Mesothelial cell of epicardium (in vitro differentiated cells): Measurements from ENCODE around the gene GRIA1. TPM values are rescaled to one million over a fixed set of nuclear protein-coding genes. Genes with fewer than 3 reads are reported as not detected.

Experiments
- DNase-seq, 2 experiments: peaks; one replicate each; pipeline ENCODE4 v3.0.0; 2021; ENCODE audit warnings: low spot score in 2 of 2; ENCODE audit not compliant: unreplicated experiment in 2 of 2
- H3K27ac Mint-ChIP-seq: 2 replicates; pipeline ENCODE4 v1.8.0; 2021; ENCODE audit warnings: mixed read lengths
- H3K27me3 Mint-ChIP-seq: 2 replicates; pipeline ENCODE4 v1.8.0; 2021; ENCODE audit warnings: low read depth, mixed read lengths
- H3K36me3 Mint-ChIP-seq: 2 replicates; pipeline ENCODE4 v1.8.0; 2021; ENCODE audit warnings: mixed read lengths
- H3K4me1 Mint-ChIP-seq: 2 replicates; pipeline ENCODE4 v1.8.0; 2021; ENCODE audit warnings: mixed read lengths
- H3K4me3 Mint-ChIP-seq: 2 replicates; pipeline ENCODE4 v1.8.0; 2021; ENCODE audit warnings: mild to moderate bottlenecking, moderate library complexity, mixed read lengths
- H3K9me3 Mint-ChIP-seq: 2 replicates; pipeline ENCODE4 v1.8.0; 2021; ENCODE audit warnings: mixed read lengths
- total RNA-seq: library from RNA; stranded (reverse); gene quantifications from 3 replicates; pipeline ENCODE4 v1.2.1, GENCODE V29; 2021
- TF ChIP-seq, protein P1 (sequence below): fragments of 200-600 bp; sonication (generic); IDR thresholded peaks from one replicate; pipeline ENCODE4 v1.5.0; 2021; ENCODE audit warnings: antibody characterized with exemption; ENCODE audit not compliant: unreplicated experiment

GRIA1 gene
- total RNA-seq, 1 donor from 2014 or later, result 1.3 TPM

DNA sequence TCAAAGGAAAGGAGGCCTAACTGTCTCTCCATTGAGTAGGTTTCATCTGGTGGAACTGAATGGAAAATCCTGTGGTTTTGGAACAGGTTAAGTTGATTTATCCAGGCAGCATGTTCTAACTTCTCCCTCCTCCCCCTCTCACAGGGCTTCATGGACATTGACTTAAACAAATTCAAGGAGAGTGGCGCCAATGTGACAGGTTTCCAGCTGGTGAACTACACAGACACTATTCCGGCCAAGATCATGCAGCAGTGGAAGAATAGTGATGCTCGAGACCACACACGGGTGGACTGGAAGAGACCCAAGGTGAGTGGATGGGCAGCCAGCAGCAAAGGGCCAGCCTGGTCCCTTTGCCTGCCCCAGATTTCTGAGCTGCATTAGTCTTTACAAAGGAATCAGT is 183.9 kb downstream of the GRIA1 start:
- Mint-ChIP-seq H3K4me3 (no peak overlapping the region), H3K27me3 (no peaks in the 10 kb centered on the region), H3K4me1 (peaks cover 24% of the 10 kb centered on the region), H3K36me3 (no peaks in the 10 kb centered on the region), H3K27ac (no peak overlapping the region), H3K9me3 (peaks cover 9% of the 10 kb centered on the region)
- TF ChIP-seq, protein P1, sequence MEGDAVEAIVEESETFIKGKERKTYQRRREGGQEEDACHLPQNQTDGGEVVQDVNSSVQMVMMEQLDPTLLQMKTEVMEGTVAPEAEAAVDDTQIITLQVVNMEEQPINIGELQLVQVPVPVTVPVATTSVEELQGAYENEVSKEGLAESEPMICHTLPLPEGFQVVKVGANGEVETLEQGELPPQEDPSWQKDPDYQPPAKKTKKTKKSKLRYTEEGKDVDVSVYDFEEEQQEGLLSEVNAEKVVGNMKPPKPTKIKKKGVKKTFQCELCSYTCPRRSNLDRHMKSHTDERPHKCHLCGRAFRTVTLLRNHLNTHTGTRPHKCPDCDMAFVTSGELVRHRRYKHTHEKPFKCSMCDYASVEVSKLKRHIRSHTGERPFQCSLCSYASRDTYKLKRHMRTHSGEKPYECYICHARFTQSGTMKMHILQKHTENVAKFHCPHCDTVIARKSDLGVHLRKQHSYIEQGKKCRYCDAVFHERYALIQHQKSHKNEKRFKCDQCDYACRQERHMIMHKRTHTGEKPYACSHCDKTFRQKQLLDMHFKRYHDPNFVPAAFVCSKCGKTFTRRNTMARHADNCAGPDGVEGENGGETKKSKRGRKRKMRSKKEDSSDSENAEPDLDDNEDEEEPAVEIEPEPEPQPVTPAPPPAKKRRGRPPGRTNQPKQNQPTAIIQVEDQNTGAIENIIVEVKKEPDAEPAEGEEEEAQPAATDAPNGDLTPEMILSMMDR, result no peak
- no peak for DNase-seq

DNA sequence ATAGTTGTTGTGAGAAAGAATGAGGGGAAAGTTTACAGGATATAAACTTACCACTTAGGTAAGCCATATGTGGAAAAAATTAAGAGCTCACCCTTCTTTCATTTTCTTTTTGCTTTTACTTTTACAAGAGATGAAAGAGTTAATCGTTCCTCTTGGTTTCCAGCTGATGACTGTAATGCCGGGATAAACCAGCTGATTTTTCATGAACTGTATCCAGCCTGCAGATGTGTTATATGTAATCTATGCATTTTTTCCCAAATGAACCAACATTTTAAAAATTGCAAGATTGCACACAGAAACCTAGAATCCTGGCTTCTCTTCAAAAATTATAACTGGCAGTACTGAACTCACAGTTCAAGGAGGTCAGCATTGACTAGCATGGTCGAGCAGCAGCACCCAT is 185.9 kb downstream of the GRIA1 start:
- Mint-ChIP-seq H3K4me1 (peaks cover 11% of the 10 kb centered on the region), H3K4me3 (no peak overlapping the region), H3K27me3 (no peaks in the 10 kb centered on the region), H3K36me3 (no peaks in the 10 kb centered on the region), H3K9me3 (peaks cover 13% of the 10 kb centered on the region), H3K27ac (no peak overlapping the region)
- DNase-seq, result no peak
- TF ChIP-seq, protein P1, result no peak

DNA sequence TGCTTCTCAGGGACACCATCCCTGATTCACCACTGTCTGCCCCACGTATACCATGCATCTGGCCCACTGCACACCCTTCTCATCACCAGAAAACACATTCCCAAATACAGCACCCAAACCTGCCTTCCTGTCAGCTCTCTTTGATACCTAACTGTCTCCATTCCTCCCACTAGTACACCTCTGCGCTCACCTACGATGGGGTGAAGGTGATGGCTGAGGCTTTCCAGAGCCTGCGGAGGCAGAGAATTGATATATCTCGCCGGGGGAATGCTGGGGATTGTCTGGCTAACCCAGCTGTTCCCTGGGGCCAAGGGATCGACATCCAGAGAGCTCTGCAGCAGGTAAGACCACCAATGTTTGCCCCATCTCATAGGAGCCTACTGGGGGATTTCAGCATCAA is 186.4 kb downstream of the GRIA1 start:
- DNase-seq, result no peak
- Mint-ChIP-seq H3K36me3 (no peaks in the 10 kb centered on the region), H3K27me3 (no peaks in the 10 kb centered on the region), H3K9me3 (peaks cover 13% of the 10 kb centered on the region), H3K27ac (no peak overlapping the region), H3K4me3 (no peak overlapping the region), H3K4me1 (peaks cover 8% of the 10 kb centered on the region)
- TF ChIP-seq, protein P1, result no peak

DNA sequence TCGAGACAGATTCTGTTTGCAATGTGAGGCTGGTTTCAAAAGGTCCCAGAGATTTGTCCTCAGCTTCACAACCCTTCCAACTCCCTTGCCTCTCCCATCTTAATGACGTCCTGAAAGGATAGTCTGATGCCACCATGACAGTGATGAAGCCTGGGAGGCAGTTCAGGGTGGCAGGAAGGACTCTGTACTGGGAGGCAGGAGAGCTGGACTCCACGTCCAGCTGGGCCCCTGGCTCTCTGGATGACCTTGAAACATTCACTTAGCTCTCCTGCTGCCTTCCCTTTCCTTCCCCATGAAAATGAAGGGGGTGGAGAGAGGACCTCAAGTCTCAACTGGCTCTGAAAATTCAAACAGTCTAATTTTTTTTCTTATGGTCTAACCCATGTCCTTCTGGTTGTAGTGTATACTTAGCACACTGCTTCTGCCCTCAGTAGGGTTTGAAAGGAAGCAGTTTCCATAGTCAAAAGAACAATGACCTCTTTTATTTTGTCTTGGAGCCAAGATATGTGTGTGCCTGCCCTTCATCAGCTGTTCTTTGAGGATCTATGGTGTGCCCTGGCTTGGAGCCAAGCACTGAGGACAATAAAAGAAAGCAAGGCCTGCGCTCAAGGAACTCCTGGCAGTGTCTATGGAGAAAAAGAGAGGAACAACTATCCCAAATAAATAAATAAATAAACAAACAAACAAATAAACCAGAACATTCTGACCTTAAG is 188.3 kb downstream of the GRIA1 start:
- Mint-ChIP-seq H3K4me1 (peaks cover 3% of the 10 kb centered on the region), H3K4me3 (no peak overlapping the region), H3K9me3 (peaks cover 8% of the 10 kb centered on the region), H3K27me3 (no peaks in the 10 kb centered on the region), H3K27ac (no peak overlapping the region), H3K36me3 (no peaks in the 10 kb centered on the region)
- TF ChIP-seq, protein P1, result no peak
- DNase-seq, result no peak

DNA sequence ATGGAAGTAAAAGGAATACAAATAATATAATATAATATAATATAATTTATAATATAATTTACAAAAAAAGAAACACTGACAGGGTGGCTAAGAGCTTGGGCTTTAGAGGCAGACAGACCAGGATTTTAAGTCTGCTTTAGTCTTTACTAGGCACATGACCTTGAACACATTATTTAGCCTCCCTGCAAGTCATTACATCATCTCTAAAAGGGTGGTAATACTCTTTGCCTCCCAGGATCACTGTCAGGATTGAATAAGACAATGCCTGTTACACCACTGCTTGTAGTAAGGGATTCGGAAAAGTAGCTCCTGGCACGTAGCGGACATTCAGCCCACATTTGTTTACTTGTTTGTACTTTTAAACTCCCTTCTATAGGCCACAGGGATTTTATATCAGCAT is 199.8 kb downstream of the GRIA1 start:
- TF ChIP-seq, protein P1, result no peak
- H3K9me3 Mint-ChIP-seq, result no peaks in the 10 kb centered on the region
- no peak overlapping the region for H3K4me3 Mint-ChIP-seq

More for the DNA sequence above, 199.8 kb downstream of the GRIA1 start:
- Mint-ChIP-seq H3K27ac (no peak overlapping the region), H3K27me3 (no peaks in the 10 kb centered on the region), H3K4me1 (no peaks in the 10 kb centered on the region), H3K36me3 (no peaks in the 10 kb centered on the region)
- DNase-seq, result no peak
